PC-9 (cell line): ENCODE data around the gene RLIM. TPM values are rescaled to one million over a fixed set of nuclear protein-coding genes. Genes with fewer than 3 reads are reported as not detected.
A peak's percentile ranks its signal among the peaks of the same experiment; 100 is the strongest.

ENCODE experiments used
- BruUV-seq: library from RNA; stranded (reverse); fragments of 400-500 nt; replicated peaks from 2 replicates; lab custom pipeline; 2021; lab: Mats Ljungman, UMichigan
- CTCF ChIA-PET: fragments of 300-600 bp; sonication (Branson Sonifier 250); formaldehyde crosslinking; loops from one replicate; lab custom pipeline; 2022; ENCODE audit warnings: antibody characterized with exemption; lab: Charles Lee
- POLR2A ChIA-PET: fragments of 300-600 bp; sonication (Branson Sonifier 250); formaldehyde crosslinking; loops from one replicate; lab custom pipeline; 2022; ENCODE audit warnings: antibody characterized with exemption; ENCODE audit not compliant: unreplicated experiment; lab: Charles Lee
- DNase-seq, 2 experiments: peaks; one replicate each; pipeline versions ENCODE4 v3.0.0 to v3.0.0-alpha.2; 2015 to 2022; ENCODE audit warnings: mixed read lengths in 1 of 2
- H2AFZ ChIP-seq: fragments of 200-600 bp; sonication (generic); 2 replicates; pipeline ENCODE4 v1.8.1; 2017; ENCODE audit warnings: antibody characterized with exemption
- H3F3A ChIP-seq: fragments of 200-600 bp; sonication (generic); 2 replicates; pipeline ENCODE4 v1.8.1; 2017; ENCODE audit warnings: antibody characterized with exemption, mild to moderate bottlenecking, low read depth; ENCODE audit not compliant: insufficient read depth
- H3K27ac ChIP-seq: fragments of 200-600 bp; sonication (generic); 2 replicates; pipeline ENCODE4 v1.6.1; 2016; ENCODE audit warnings: mixed run types
- H3K27me3 ChIP-seq: fragments of 200-600 bp; sonication (generic); 2 replicates; pipeline ENCODE4 v1.6.1; 2016; ENCODE audit warnings: low read depth, mixed run types; ENCODE audit not compliant: insufficient read depth
- H3K36me3 ChIP-seq: fragments of 200-600 bp; sonication (generic); 2 replicates; pipeline ENCODE4 v1.6.1; 2016; ENCODE audit warnings: low read depth, mixed run types
- H3K4me1 ChIP-seq: fragments of 200-600 bp; sonication (generic); replicated peaks from 2 replicates; pipeline ENCODE4 v1.6.1; 2016; ENCODE audit warnings: mixed run types; ENCODE audit not compliant: insufficient read depth
- H3K4me2 ChIP-seq: fragments of 200-600 bp; sonication (generic); 2 replicates; pipeline ENCODE4 v1.6.1; 2017; ENCODE audit warnings: mixed run types
- H3K4me3 ChIP-seq: fragments of 200-600 bp; sonication (generic); 2 replicates; pipeline ENCODE4 v1.6.1; 2016; ENCODE audit warnings: mixed run types
- H3K79me2 ChIP-seq: fragments of 200-600 bp; sonication (generic); 2 replicates; pipeline ENCODE4 v1.6.1; 2017; ENCODE audit warnings: low read depth, mixed run types
- H3K9me2 ChIP-seq: fragments of 200-600 bp; sonication (generic); 2 replicates; pipeline ENCODE4 v1.8.1; 2017; ENCODE audit warnings: mild to moderate bottlenecking; ENCODE audit not compliant: insufficient read depth
- H3K9me3 ChIP-seq: fragments of 200-600 bp; sonication (generic); 2 replicates; pipeline ENCODE4 v1.8.1; 2016; ENCODE audit warnings: low read depth; ENCODE audit not compliant: insufficient read depth
- H4K20me1 ChIP-seq: fragments of 200-600 bp; sonication (generic); 2 replicates; pipeline ENCODE4 v1.8.1; 2017; ENCODE audit not compliant: insufficient read depth
- CTCF ChIP-seq: fragments of 200-600 bp; sonication (generic); conservative IDR thresholded peaks from 2 replicates; pipeline ENCODE4 v1.6.1; 2017; ENCODE audit warnings: mixed run types, antibody characterized with exemption, mild to moderate bottlenecking, moderate library complexity
- EZH2 ChIP-seq: fragments of 200-600 bp; sonication (generic); IDR thresholded peaks from 2 replicates; pipeline ENCODE4 v1.8.0; 2017; ENCODE audit warnings: antibody characterized with exemption, low read depth
- intact Hi-C: fragments of 100-400 bp; cut with micrococcal nuclease; formaldehyde crosslinking; loops from one replicate; pipeline ENCODE4 v1.10.0; 2022; ENCODE audit not compliant: unreplicated experiment
- total RNA-seq: library from RNA; stranded (reverse); gene quantifications from 2 replicates; pipeline ENCODE4 v1.2.3, GENCODE V29; 2021

RLIM gene
- total RNA-seq, 1 experiment from 2014 or later: 32.9 TPM

GRCh38 chrX:74540635-74541249 is 73.7 kb downstream of the RLIM start:
- intact Hi-C loops: no loop called here
- Histone ChIP-seq H3K79me2 (no peaks in the 10 kb centered on the region), H3K9me3 (no peaks in the 10 kb centered on the region), H3K27me3 (no peaks in the 10 kb centered on the region), H3K36me3 (no peaks in the 10 kb centered on the region), H3K4me1 (no peaks in the 10 kb centered on the region), H3K4me2 (no peak overlapping the region), H4K20me1 (no peaks in the 10 kb centered on the region), H3F3A (no peaks in the 10 kb centered on the region), H3K9me2 (no peaks in the 10 kb centered on the region), H2AFZ (no peak overlapping the region), H3K27ac (no peak overlapping the region), H3K4me3 (no peak overlapping the region)
- POLR2A ChIA-PET: no interaction called here
- no TSS peak for BruUV-seq
- no peak for DNase-seq
- CTCF ChIA-PET: no interaction called here
- TF ChIP-seq CTCF (no peak), EZH2 (no peak)

- H3K27me3 ChIP-seq: no peaks in the 10 kb centered on the region
- H3K9me3 ChIP-seq: no peaks in the 10 kb centered on the region
- BruUV-seq: no TSS peak
- TF ChIP-seq EZH2 (no peak), CTCF (no peak)
- POLR2A ChIA-PET: no interaction called here
- no peak overlapping the region for H2AFZ ChIP-seq
- no peak for DNase-seq
- no peaks in the 10 kb centered on the region for H4K20me1 ChIP-seq
- H3F3A ChIP-seq: no peaks in the 10 kb centered on the region
- CTCF ChIA-PET: no interaction called here
- H3K79me2 ChIP-seq: no peaks in the 10 kb centered on the region
- no peaks in the 10 kb centered on the region for H3K36me3 ChIP-seq
- H3K4me1 ChIP-seq: no peaks in the 10 kb centered on the region
- H3K9me2 ChIP-seq: no peaks in the 10 kb centered on the region
- intact Hi-C loops: no loop called here
- H3K27ac ChIP-seq: no peak overlapping the region
- H3K4me2 ChIP-seq: peak overlapping the region; percentile 93; the same call in 1 of the 2 replicates
- peak overlapping the region; percentile 58; the same call in 1 of the 2 replicates for H3K4me3 ChIP-seq
These were observed 77.5 kb downstream of the RLIM start for GRCh38 chrX:74536832-74537371.

- peak overlapping the region; percentile 58; the same call in 1 of the 2 replicates for H3K4me3 ChIP-seq
- no peaks in the 10 kb centered on the region for H3K36me3 ChIP-seq
- TF ChIP-seq EZH2 (no peak), CTCF (0 out of 2 replicates have a peak, but pooled peaks have one; percentile 18)
- no peaks in the 10 kb centered on the region for H3K9me3 ChIP-seq
- H3K27me3 ChIP-seq: no peaks in the 10 kb centered on the region
- H3K4me2 ChIP-seq: peak overlapping the region; percentile 93
- ChIA-PET CTCF (interaction anchor here (0.6 kb wide), 1 partner anchor 210 kb away, joined by 6 read pairs; no protein-coding TSS in a partner anchor), POLR2A (no interaction called here)
- no peaks in the 10 kb centered on the region for H3F3A ChIP-seq
- no TSS peak for BruUV-seq
- H3K79me2 ChIP-seq: no peaks in the 10 kb centered on the region
- peak overlapping the region; percentile 82; the same call in 1 of the 2 replicates for H2AFZ ChIP-seq
- H3K9me2 ChIP-seq: no peaks in the 10 kb centered on the region
- H3K4me1 ChIP-seq: no peaks in the 10 kb centered on the region
- no peak for DNase-seq
- H4K20me1 ChIP-seq: no peaks in the 10 kb centered on the region
- intact Hi-C loops: no loop called here
- no peak overlapping the region for H3K27ac ChIP-seq
These were observed 78.1 kb downstream of the RLIM start for GRCh38 chrX:74536152-74536831.
